ENCODE results near the gene AP1B1.
"Not testable (repeated sequence)": the region's sequence is repeated elsewhere in the genome, so short reads cannot be mapped to it uniquely, and the experiment has no call there.

- TF ChIP-seq CTCF (IDR thresholded peaks at IDR 0.05); ZFP36 (IDR thresholded peaks at IDR 0.05; ENCODE audit: borderline replicate concordance, partially characterized antibody): not testable (repeated sequence)
Observed at GRCh38 chr22:29374806-29375205, 13.6 kb downstream of the AP1B1 start.

Measured in A549 (cell line).